GM12878 (cell line): ENCODE measurements around the gene SCD5. TPM values are rescaled to one million over a fixed set of nuclear protein-coding genes. Genes with fewer than 3 reads are reported as not detected.

Experiments
- ATAC-seq: fragments of 200-7000 bp; cut with Tn5 transposase; 3 replicates; pipeline ENCODE4 v1.9.1; 2020; ENCODE audit warnings: mild to moderate bottlenecking, moderate library complexity
- BruUV-seq: library from RNA; stranded (reverse); fragments of 400-500 nt; replicated peaks from 2 replicates; lab custom pipeline; 2021; lab: Mats Ljungman, UMichigan
- CTCF ChIA-PET: fragments of 300-600 bp; sonication (Branson Sonifier 250); formaldehyde crosslinking; extraction: SDS; loops from one replicate; lab custom pipeline; 2021; ENCODE audit warnings: inconsistent platforms; lab: Yijun Ruan, JAX
- POLR2A ChIA-PET: fragments of 350-600 bp; formaldehyde crosslinking; extraction: SDS; loops from one replicate; lab custom pipeline; 2021; ENCODE audit warnings: inconsistent platforms; lab: Charles Lee
- RAD21 ChIA-PET: fragments of 300-600 bp; sonication (Branson Sonifier 250); formaldehyde crosslinking; loops from one replicate; lab custom pipeline; 2023; ENCODE audit warnings: antibody characterized with exemption; ENCODE audit not compliant: unreplicated experiment; lab: Charles Lee
- SMC1A ChIA-PET: fragments of 300-600 bp; sonication (Branson Sonifier 250); formaldehyde crosslinking; loops from one replicate; lab custom pipeline; 2023; ENCODE audit not compliant: unreplicated experiment, uncharacterized antibody; lab: Charles Lee
- DNase-seq: peaks from one replicate; pipeline ENCODE4 v3.0.0-alpha.2; 2011; ENCODE audit warnings: low read depth, low spot score
- FAIRE-seq: peaks from 3 replicates; lab custom pipeline; 2011; peaks lifted over from hg19 to GRCh38; lab: Jason Lieb, UNC
- H2AFZ ChIP-seq: 2 replicates; pipeline ENCODE4 v1.6.0; 2011; ENCODE audit warnings: low read depth, low read length, control low read depth; ENCODE audit not compliant: control insufficient read depth
- H3K27ac ChIP-seq: 2 replicates; pipeline ENCODE4 v1.5.1; 2011; ENCODE audit warnings: control low read depth; ENCODE audit not compliant: control insufficient read depth, insufficient read depth
- H3K27me3 ChIP-seq, 2 experiments: replicated peaks in 1 of 2; 2 replicates each; pipeline versions ENCODE4 v1.6.0 to v1.6.1; 2011; ENCODE audit warnings: low read length in 1 of 2; ENCODE audit not compliant: control insufficient read depth in 2 of 2, insufficient read depth in 2 of 2
- H3K36me3 ChIP-seq, 2 experiments: 2 replicates each; pipeline ENCODE4 v1.5.1; 2011; ENCODE audit warnings: low read length in 1 of 2; ENCODE audit not compliant: control insufficient read depth in 2 of 2, insufficient read depth in 2 of 2
- H3K4me1 ChIP-seq: 2 replicates; pipeline ENCODE4 v1.6.1; 2011; ENCODE audit warnings: mild to moderate bottlenecking, low read length, moderate library complexity, mixed read lengths; ENCODE audit not compliant: control insufficient read depth, insufficient read depth
- H3K4me2 ChIP-seq: 2 replicates; pipeline ENCODE4 v1.6.0; 2011; ENCODE audit warnings: control low read depth; ENCODE audit not compliant: control insufficient read depth, insufficient read depth
- H3K4me3 ChIP-seq: fragments of 200-600 bp; sonication (generic); 2 replicates; pipeline ENCODE4 v1.5.1; 2016
- H3K79me2 ChIP-seq: 2 replicates; pipeline ENCODE4 v1.6.0; 2011; ENCODE audit warnings: low read length; ENCODE audit not compliant: control insufficient read depth, insufficient read depth
- H3K9ac ChIP-seq: 2 replicates; pipeline ENCODE4 v1.8.0; 2011; ENCODE audit warnings: low read length, control low read depth, mixed read lengths; ENCODE audit not compliant: control insufficient read depth, insufficient read depth
- H3K9me3 ChIP-seq: replicated peaks from 3 replicates; pipeline ENCODE4 v1.5.1; 2011; ENCODE audit warnings: mild to moderate bottlenecking, low read length; ENCODE audit not compliant: control insufficient read depth, insufficient read depth
- H4K20me1 ChIP-seq: 2 replicates; pipeline ENCODE4 v1.6.0; 2011; ENCODE audit not compliant: control insufficient read depth, insufficient read depth
- BHLHE40 ChIP-seq, 2 experiments: fragments of 450-650 bp in 1 of 2; IDR thresholded peaks; 2 replicates each; pipeline ENCODE4 v1.6.1; 2011 to 2017; ENCODE audit warnings: low read depth in 2 of 2, borderline replicate concordance in 1 of 2, improper control_type of control experiment in 1 of 2, low read length in 1 of 2, mild to moderate bottlenecking in 1 of 2
- IRF4 ChIP-seq: IDR thresholded peaks from 2 replicates; pipeline ENCODE4 v1.6.1; 2011; ENCODE audit warnings: low read depth, low read length
- KLF5 ChIP-seq: fragments of 450-650 bp; IDR thresholded peaks from 2 replicates; pipeline ENCODE4 v1.6.1; 2014; ENCODE audit warnings: mild to moderate bottlenecking; ENCODE audit not compliant: partially characterized antibody
- NBN ChIP-seq: fragments of 450-650 bp; IDR thresholded peaks from 2 replicates; pipeline ENCODE4 v1.6.1; 2016
- RAD21 ChIP-seq: IDR thresholded peaks from 2 replicates; pipeline ENCODE4 v1.6.1; 2011; ENCODE audit warnings: mild to moderate bottlenecking, low read depth, low read length, moderate library complexity; ENCODE audit not compliant: insufficient read depth
- RB1 ChIP-seq: fragments of 450-650 bp; formaldehyde crosslinking; IDR thresholded peaks from 2 replicates; pipeline ENCODE4 v1.6.1; 2017; ENCODE audit warnings: mild to moderate bottlenecking, borderline replicate concordance
- RFX5 ChIP-seq: IDR thresholded peaks from 2 replicates; pipeline ENCODE4 v1.6.1; 2011; ENCODE audit warnings: low read depth, low read length, improper control_type of control experiment
- SMC3 ChIP-seq: IDR thresholded peaks from 2 replicates; pipeline ENCODE4 v1.6.1; 2011; ENCODE audit warnings: low read length, improper control_type of control experiment, borderline replicate concordance
- SREBF1 ChIP-seq: IDR thresholded peaks from 2 replicates; pipeline ENCODE4 v1.6.1; 2012; ENCODE audit warnings: mild to moderate bottlenecking, low read length
- ZNF384 ChIP-seq: IDR thresholded peaks from 2 replicates; pipeline ENCODE4 v1.6.1; 2012; ENCODE audit warnings: low read depth, mild to moderate bottlenecking, low read length, improper control_type of control experiment, borderline replicate concordance
- WGBS: methylation state at CpG from one replicate; pipeline ENCODE4 v1.1.6; 2016; ENCODE audit warnings: low lambda C conversion rate; ENCODE audit not compliant: insufficient replicate concordance, insufficient coverage; ENCODE audit errors: missing lambda C conversion rate; 5-methylcytosine and 5-hydroxymethylcytosine counted together
- in situ Hi-C: fragments of 300-500 bp; cut with MboI; formaldehyde crosslinking; loops from 9 replicates; pipeline ENCODE4 v1.14.3; 2018; ENCODE audit warnings: mixed read lengths
- intact Hi-C: fragments of 100-400 bp; cut with micrococcal nuclease; formaldehyde crosslinking; loops from one replicate; pipeline ENCODE4 v1.14.2; 2022; ENCODE audit not compliant: unreplicated experiment
- polyA plus RNA-seq, 11 experiments: library from polyadenylated mRNA; depleted of rRNA in 4 of 11; unstranded in 6 of 11; stranded (reverse) in 5 of 11; fragments of >200 nt; fragmentation: Nextera tagmentation in 4 of 11; fragmentation: Illumina TruSeq in 1 of 11; extraction: Ambion mirVana in 4 of 11; extraction: Trizol in 1 of 11; gene quantifications; 1 replicate in 1 of 11; 2 replicates in 10 of 11; pipeline versions ENCODE4 v1.2.1 to v1.2.3, GENCODE V29; 2011 to 2016; ENCODE audit warnings: inconsistent platforms in 2 of 11, missing spikeins in 2 of 11, low read depth in 1 of 11
- total RNA-seq, 4 experiments: library from RNA; depleted of rRNA in 3 of 4; stranded (reverse); fragments of >200 nt in 3 of 4; fragmentation: Illumina TruSeq in 1 of 4; extraction: Trizol in 1 of 4; gene quantifications; 2 replicates each; pipeline versions ENCODE4 v1.2.1 to v1.2.3, GENCODE V29; 2013 to 2021
- TF ChIP-seq, protein P1 (sequence below): fragments of 450-650 bp; formaldehyde crosslinking; IDR thresholded peaks from 2 replicates; pipeline ENCODE4 v1.4.0; 2022; ENCODE audit warnings: mild to moderate bottlenecking, moderate library complexity

The SCD5 gene
- total and polyA plus RNA-seq, 10 of the 15 experiments (the other 5 are each of a cell fraction or from before 2014, with no cell fraction given) = 2.4 to 15.0 (median 4.2) TPM

GRCh38 chr4:82677327-82677726 lies 121.3 kb downstream of the SCD5 start:
- Histone ChIP-seq H3K27ac (no peak overlapping the region), H3K9me3 (no peaks in the 10 kb centered on the region), H3K36me3 (no peaks in the 10 kb centered on the region), H3K9ac (no peak overlapping the region), H2AFZ (no peak overlapping the region), H3K4me3 (no peak overlapping the region), H3K79me2 (no peaks in the 10 kb centered on the region), H3K4me2 (no peak overlapping the region), H3K27me3 (no peaks in the 10 kb centered on the region; a peak in 1 of 4 replicates), H4K20me1 (no peaks in the 10 kb centered on the region; the same call in 1 of the 2 replicates), H3K4me1 (no peaks in the 10 kb centered on the region)
- POLR2A ChIA-PET = no interaction called here
- SMC1A ChIA-PET = interaction anchor here (0.7 kb wide), 1 partner anchor 14 kb away, joined by 3 read pairs; no protein-coding TSS in a partner anchor
- intact Hi-C loops (no loop called here), in situ Hi-C loops (no loop called here)
- ATAC-seq (no peak), DNase-seq (no peak), FAIRE-seq (no peak)
- WGBS = 52% methylated on average over 5 of the region's 5 CpGs
- BruUV-seq = no TSS peak
- no peak for TF ChIP-seq RFX5
- RAD21 ChIA-PET = no interaction called here
- CTCF ChIA-PET = no interaction called here

DNA sequence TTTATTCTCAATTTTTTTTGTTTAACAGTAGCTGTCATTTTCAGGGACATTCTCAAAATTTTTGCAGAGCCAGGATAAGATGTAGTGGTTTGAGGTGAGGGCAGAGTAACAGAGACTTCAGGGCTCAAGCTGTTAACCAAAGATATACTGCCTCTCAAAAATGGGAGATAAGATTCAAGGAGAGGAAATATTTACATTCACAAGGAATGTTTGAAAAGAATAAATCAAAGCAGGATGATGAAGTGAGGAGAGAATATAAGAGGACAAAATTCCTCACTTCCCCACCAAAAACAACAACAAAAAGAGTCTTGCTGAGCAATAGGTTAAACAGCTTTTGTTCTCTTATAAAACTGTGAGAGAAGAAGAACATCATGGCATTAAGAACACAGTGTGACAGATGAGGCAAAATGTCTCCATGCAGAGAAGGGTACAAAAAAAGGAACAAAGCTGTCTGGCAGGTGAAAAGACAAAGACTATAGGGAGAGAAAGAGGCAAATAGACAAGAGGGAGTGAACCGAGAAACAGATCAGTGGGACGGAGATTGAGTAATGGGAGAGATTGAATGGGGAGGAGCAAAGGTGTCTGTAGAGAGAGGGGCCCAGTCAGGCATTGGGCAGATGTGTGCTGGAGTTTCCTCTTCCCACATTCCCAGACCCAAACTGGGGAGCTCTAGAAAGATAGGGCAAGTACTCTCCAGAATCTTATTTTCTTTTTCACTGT lies 130.7 kb downstream of the SCD5 start:
- Histone ChIP-seq H2AFZ (no peak overlapping the region), H3K27ac (no peak overlapping the region), H3K9me3 (no peaks in the 10 kb centered on the region), H4K20me1 (no peaks in the 10 kb centered on the region), H3K4me3 (no peak overlapping the region), H3K36me3 (no peaks in the 10 kb centered on the region), H3K4me2 (no peak overlapping the region), H3K9ac (no peak overlapping the region), H3K27me3 (no peaks in the 10 kb centered on the region), H3K79me2 (no peaks in the 10 kb centered on the region), H3K4me1 (no peaks in the 10 kb centered on the region)
- WGBS = 0% methylated on average over 2 of the region's 2 CpGs
- FAIRE-seq (no peak), ATAC-seq (no peak), DNase-seq (no peak)
- BruUV-seq = no TSS peak
- intact Hi-C loops (no loop called here), in situ Hi-C loops (no loop called here)
- POLR2A ChIA-PET = no interaction called here
- CTCF ChIA-PET = no interaction called here
- SMC1A ChIA-PET = interaction anchor here (0.9 to 1.4 kb wide), 3 partner anchors 10 to 21 kb away, joined by 3 to 4 read pairs (median 3); no protein-coding TSS in a partner anchor
- RAD21 ChIA-PET = interaction anchor here (1.4 kb wide), 1 partner anchor 71 kb away, joined by 3 read pairs; no protein-coding TSS in a partner anchor
- TF ChIP-seq ZNF384 (no peak), BHLHE40 (IDR thresholded peaks at IDR 0.05; ENCODE audit: borderline replicate concordance in 1 of 2, low read depth in 2 of 2, low read length in 1 of 2) (no peak), SMC3 (no peak), IRF4 (no peak), NBN (no peak), RAD21 (no peak), SREBF1 (no peak), KLF5 (no peak), RB1 (no peak)
- TF ChIP-seq, protein P1, sequence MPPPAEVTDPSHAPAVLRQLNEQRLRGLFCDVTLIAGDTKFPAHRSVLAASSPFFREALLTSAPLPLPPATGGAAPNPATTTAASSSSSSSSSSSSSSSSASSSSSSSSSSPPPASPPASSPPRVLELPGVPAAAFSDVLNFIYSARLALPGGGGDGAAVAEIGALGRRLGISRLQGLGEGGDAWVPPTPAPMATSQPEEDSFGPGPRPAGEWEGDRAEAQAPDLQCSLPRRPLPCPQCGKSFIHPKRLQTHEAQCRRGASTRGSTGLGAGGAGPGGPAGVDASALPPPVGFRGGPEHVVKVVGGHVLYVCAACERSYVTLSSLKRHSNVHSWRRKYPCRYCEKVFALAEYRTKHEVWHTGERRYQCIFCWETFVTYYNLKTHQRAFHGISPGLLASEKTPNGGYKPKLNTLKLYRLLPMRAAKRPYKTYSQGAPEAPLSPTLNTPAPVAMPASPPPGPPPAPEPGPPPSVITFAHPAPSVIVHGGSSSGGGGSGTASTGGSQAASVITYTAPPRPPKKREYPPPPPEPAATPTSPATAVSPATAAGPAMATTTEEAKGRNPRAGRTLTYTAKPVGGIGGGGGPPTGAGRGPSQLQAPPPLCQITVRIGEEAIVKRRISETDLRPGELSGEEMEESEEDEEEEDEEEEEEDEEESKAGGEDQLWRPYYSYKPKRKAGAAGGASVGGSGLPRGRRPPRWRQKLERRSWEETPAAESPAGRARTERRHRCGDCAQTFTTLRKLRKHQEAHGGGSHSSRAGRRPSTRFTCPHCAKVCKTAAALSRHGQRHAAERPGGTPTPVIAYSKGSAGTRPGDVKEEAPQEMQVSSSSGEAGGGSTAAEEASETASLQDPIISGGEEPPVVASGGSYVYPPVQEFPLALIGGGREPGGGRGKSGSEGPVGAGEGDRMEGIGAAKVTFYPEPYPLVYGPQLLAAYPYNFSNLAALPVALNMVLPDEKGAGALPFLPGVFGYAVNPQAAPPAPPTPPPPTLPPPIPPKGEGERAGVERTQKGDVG (CRISPR knock-in tag) = no peak
